Stimulated activated CD4-positive, alpha-beta T cell treated with anti-CD3 and anti-CD28 coated beads, Interleukin-4, amount 100 ng/mL, for 48 hours (primary cell): ENCODE measurements around the gene TRIM13.
A peak's percentile ranks its signal among the peaks of the same experiment; 100 is the strongest.
"Not testable (repeated sequence)": the region's sequence is repeated elsewhere in the genome, so short reads cannot be mapped to it uniquely, and the experiment has no call there.

ENCODE experiments used
- DNase-seq, 2 donors: peaks; one replicate each; pipeline ENCODE4 v3.0.0-alpha.2; 2020; ENCODE audit warnings: low read depth in 2 of 2

TRIM13 gene

GRCh38 chr13:49996951-49997895 is at the start of gene TRIM13:
TRIM13 (plus strand) TSS chr13:49997042; CDS start chr13:50011941, 14,899 bp downstream.
- peak; percentile 69 to 74 for DNase-seq

GRCh38 chr13:49948777-49949270 is 48.0 kb upstream of the TRIM13 start:
- not testable (repeated sequence) for DNase-seq

- no peak for DNase-seq
Observed at GRCh38 chr13:49951754-49952535, 44.9 kb upstream of the TRIM13 start.

- DNase-seq = no peak
Observed at GRCh38 chr13:49953560-49953959, 43.3 kb upstream of the TRIM13 start.

- no peak for DNase-seq
Observed at GRCh38 chr13:49954674-49955455, 42.0 kb upstream of the TRIM13 start.

- DNase-seq = no peak
Observed at GRCh38 chr13:49956131-49956530, 40.7 kb upstream of the TRIM13 start.

GRCh38 chr13:49958321-49958720 is 38.5 kb upstream of the TRIM13 start:
- DNase-seq = no peak

GRCh38 chr13:49967456-49967855 is 29.4 kb upstream of the TRIM13 start:
- DNase-seq = no peak

- no peak for DNase-seq
Observed at GRCh38 chr13:49972709-49973108, 24.1 kb upstream of the TRIM13 start.

- no peak for DNase-seq
Observed at GRCh38 chr13:49975826-49976225, 21.0 kb upstream of the TRIM13 start.

GRCh38 chr13:49976314-49977258 is 20.3 kb upstream of the TRIM13 start:
- peak; percentile 56 to 65 for DNase-seq

- no peak for DNase-seq
Observed at GRCh38 chr13:49977992-49978391, 18.9 kb upstream of the TRIM13 start.

GRCh38 chr13:49980266-49980665 is 16.6 kb upstream of the TRIM13 start:
- DNase-seq = no peak

- DNase-seq = no peak
Observed at GRCh38 chr13:49985129-49985528, 11.7 kb upstream of the TRIM13 start.

- no peak for DNase-seq
Observed at GRCh38 chr13:49986471-49986870, 10.4 kb upstream of the TRIM13 start.

- not testable (repeated sequence) for DNase-seq
Observed at GRCh38 chr13:49990612-49991011, 6.2 kb upstream of the TRIM13 start.

GRCh38 chr13:49993111-49993510 is 3.7 kb upstream of the TRIM13 start:
- no peak for DNase-seq

GRCh38 chr13:49993666-49994065 is 3.2 kb upstream of the TRIM13 start:
- no peak for DNase-seq

GRCh38 chr13:49995625-49996101 is 1.2 kb upstream of the TRIM13 start:
- no peak for DNase-seq

- DNase-seq = peak; percentile 78 to 90
Observed at GRCh38 chr13:49996161-49996915, 504 bp upstream of the TRIM13 start.
